IPS-20b (cell line): ENCODE measurements around the gene GABRG3.

Experiments
- H3K27ac ChIP-seq: one replicate; pipeline ENCODE4 v1.5.1; 2013; ENCODE audit warnings: low read length
- H3K27me3 ChIP-seq: 2 replicates; pipeline ENCODE4 v1.6.1; 2013; ENCODE audit warnings: mild to moderate bottlenecking, low read length, inconsistent platforms; ENCODE audit not compliant: insufficient read depth
- H3K36me3 ChIP-seq: 2 replicates; pipeline ENCODE4 v1.6.1; 2013; ENCODE audit warnings: low read depth, mild to moderate bottlenecking, inconsistent platforms, low read length, moderate library complexity; ENCODE audit not compliant: insufficient read depth
- H3K4me1 ChIP-seq: 2 replicates; pipeline ENCODE4 v1.6.1; 2013; ENCODE audit warnings: mild to moderate bottlenecking, control low read depth, inconsistent platforms, low read length, moderate library complexity; ENCODE audit not compliant: insufficient read depth
- H3K4me3 ChIP-seq: 2 replicates; pipeline ENCODE4 v1.5.1; 2013; ENCODE audit warnings: mild to moderate bottlenecking, low read length, inconsistent platforms
- H3K9ac ChIP-seq: 2 replicates; pipeline ENCODE4 v1.6.1; 2013; ENCODE audit warnings: low read depth, mild to moderate bottlenecking, inconsistent platforms, low read length, moderate library complexity
- H3K9me3 ChIP-seq: 2 replicates; pipeline ENCODE4 v1.6.1; 2013; ENCODE audit warnings: mild to moderate bottlenecking, low read depth, low read length, inconsistent platforms; ENCODE audit not compliant: insufficient read depth

Gene GABRG3

GRCh38 chr15:27576576-27576975 lies 605.6 kb downstream of the GABRG3 start:
- no peaks in the 10 kb centered on the region for H3K27me3 ChIP-seq
- no peak overlapping the region for H3K9ac ChIP-seq
- no peak overlapping the region for H3K27ac ChIP-seq
- no peaks in the 10 kb centered on the region for H3K9me3 ChIP-seq
- no peaks in the 10 kb centered on the region for H3K36me3 ChIP-seq
- H3K4me3 ChIP-seq: no peak overlapping the region
- no peaks in the 10 kb centered on the region for H3K4me1 ChIP-seq

GRCh38 chr15:27579738-27580137 lies 608.8 kb downstream of the GABRG3 start:
- H3K9ac ChIP-seq: no peak overlapping the region
- H3K36me3 ChIP-seq: no peaks in the 10 kb centered on the region
- no peak overlapping the region for H3K4me3 ChIP-seq
- H3K9me3 ChIP-seq: no peaks in the 10 kb centered on the region
- H3K27ac ChIP-seq: no peak overlapping the region
- no peaks in the 10 kb centered on the region for H3K4me1 ChIP-seq
- no peaks in the 10 kb centered on the region for H3K27me3 ChIP-seq

- H3K9ac ChIP-seq: no peak overlapping the region
- H3K27ac ChIP-seq: no peak overlapping the region
- no peaks in the 10 kb centered on the region for H3K4me1 ChIP-seq
- H3K36me3 ChIP-seq: no peaks in the 10 kb centered on the region
- no peaks in the 10 kb centered on the region for H3K27me3 ChIP-seq
- H3K9me3 ChIP-seq: no peaks in the 10 kb centered on the region
- no peak overlapping the region for H3K4me3 ChIP-seq
Observed at GRCh38 chr15:27582726-27583410, 611.9 kb downstream of the GABRG3 start.

GRCh38 chr15:27583651-27584050 lies 612.7 kb downstream of the GABRG3 start:
- Histone ChIP-seq H3K36me3 (no peaks in the 10 kb centered on the region), H3K4me3 (no peak overlapping the region), H3K9ac (no peak overlapping the region), H3K4me1 (no peaks in the 10 kb centered on the region), H3K27ac (no peak overlapping the region), H3K27me3 (no peaks in the 10 kb centered on the region), H3K9me3 (no peaks in the 10 kb centered on the region)

- Histone ChIP-seq H3K27me3 (no peaks in the 10 kb centered on the region), H3K36me3 (no peaks in the 10 kb centered on the region), H3K9me3 (no peaks in the 10 kb centered on the region), H3K4me1 (no peaks in the 10 kb centered on the region), H3K27ac (no peak overlapping the region), H3K4me3 (no peak overlapping the region), H3K9ac (no peak overlapping the region)
Observed at GRCh38 chr15:27585041-27585640, 614.2 kb downstream of the GABRG3 start.

GRCh38 chr15:27587810-27588209 lies 616.8 kb downstream of the GABRG3 start:
- H3K9me3 ChIP-seq: no peaks in the 10 kb centered on the region
- H3K9ac ChIP-seq: no peak overlapping the region
- H3K4me1 ChIP-seq: no peaks in the 10 kb centered on the region
- no peaks in the 10 kb centered on the region for H3K36me3 ChIP-seq
- no peaks in the 10 kb centered on the region for H3K27me3 ChIP-seq
- H3K4me3 ChIP-seq: peak overlapping the region; percentile 47; the same call in 1 of the 2 replicates
- no peak overlapping the region for H3K27ac ChIP-seq

GRCh38 chr15:27589260-27589659 lies 618.3 kb downstream of the GABRG3 start:
- H3K4me1 ChIP-seq: no peaks in the 10 kb centered on the region
- no peaks in the 10 kb centered on the region for H3K36me3 ChIP-seq
- H3K4me3 ChIP-seq: no peak overlapping the region
- no peak overlapping the region for H3K27ac ChIP-seq
- no peaks in the 10 kb centered on the region for H3K27me3 ChIP-seq
- H3K9me3 ChIP-seq: no peaks in the 10 kb centered on the region
- H3K9ac ChIP-seq: no peak overlapping the region

GRCh38 chr15:27589782-27590181 lies 618.8 kb downstream of the GABRG3 start:
- Histone ChIP-seq H3K36me3 (no peaks in the 10 kb centered on the region), H3K4me3 (no peak overlapping the region), H3K4me1 (no peaks in the 10 kb centered on the region), H3K27ac (no peak overlapping the region), H3K9me3 (no peaks in the 10 kb centered on the region), H3K9ac (no peak overlapping the region), H3K27me3 (no peaks in the 10 kb centered on the region)
